Measurements from ENCODE around the gene C19orf44.
"Not testable (repeated sequence)": the region's sequence is repeated elsewhere in the genome, so short reads cannot be mapped to it uniquely, and the experiment has no call there.

C19orf44 gene

DNA sequence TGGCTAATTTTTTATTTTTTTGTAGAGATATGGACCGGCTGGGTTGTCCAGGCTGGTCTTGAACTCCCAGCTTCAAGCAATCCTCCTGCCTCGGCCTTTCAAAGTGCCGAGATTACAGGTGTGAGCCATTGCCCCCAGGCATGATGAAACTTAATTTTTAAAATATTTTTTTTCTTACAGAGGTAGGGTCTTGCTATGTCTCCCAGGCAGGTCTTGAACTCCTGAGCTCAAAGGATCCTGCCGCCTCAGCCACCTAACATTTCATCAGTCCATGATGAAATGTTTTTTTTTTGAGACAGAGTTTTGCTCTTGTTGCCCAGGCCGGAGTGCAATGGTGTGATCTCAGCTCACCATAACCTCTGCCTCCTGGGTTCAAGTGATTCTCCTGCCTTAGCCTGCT is 12.4 kb downstream of the C19orf44 start:
- Histone ChIP-seq H3K4me3 (replicated peaks; ENCODE audit: low read depth, low read length) (no peak overlapping the region), H3K27me3 (replicated peaks; ENCODE audit: control insufficient read depth, insufficient read depth, low read length) (no peaks in the 10 kb centered on the region), H3K36me3 (ENCODE audit: control insufficient read depth, insufficient read depth, low read length) (peaks cover 7% of the 10 kb centered on the region)
- TF ChIP-seq, protein P1, sequence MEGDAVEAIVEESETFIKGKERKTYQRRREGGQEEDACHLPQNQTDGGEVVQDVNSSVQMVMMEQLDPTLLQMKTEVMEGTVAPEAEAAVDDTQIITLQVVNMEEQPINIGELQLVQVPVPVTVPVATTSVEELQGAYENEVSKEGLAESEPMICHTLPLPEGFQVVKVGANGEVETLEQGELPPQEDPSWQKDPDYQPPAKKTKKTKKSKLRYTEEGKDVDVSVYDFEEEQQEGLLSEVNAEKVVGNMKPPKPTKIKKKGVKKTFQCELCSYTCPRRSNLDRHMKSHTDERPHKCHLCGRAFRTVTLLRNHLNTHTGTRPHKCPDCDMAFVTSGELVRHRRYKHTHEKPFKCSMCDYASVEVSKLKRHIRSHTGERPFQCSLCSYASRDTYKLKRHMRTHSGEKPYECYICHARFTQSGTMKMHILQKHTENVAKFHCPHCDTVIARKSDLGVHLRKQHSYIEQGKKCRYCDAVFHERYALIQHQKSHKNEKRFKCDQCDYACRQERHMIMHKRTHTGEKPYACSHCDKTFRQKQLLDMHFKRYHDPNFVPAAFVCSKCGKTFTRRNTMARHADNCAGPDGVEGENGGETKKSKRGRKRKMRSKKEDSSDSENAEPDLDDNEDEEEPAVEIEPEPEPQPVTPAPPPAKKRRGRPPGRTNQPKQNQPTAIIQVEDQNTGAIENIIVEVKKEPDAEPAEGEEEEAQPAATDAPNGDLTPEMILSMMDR (IDR thresholded peaks at IDR 0.05; ENCODE audit: insufficient read depth, low read length, poor library complexity, severe bottlenecking), result no peak
- DNase-seq (ENCODE audit: extremely low read depth, insufficient read length), result no peak

DNA sequence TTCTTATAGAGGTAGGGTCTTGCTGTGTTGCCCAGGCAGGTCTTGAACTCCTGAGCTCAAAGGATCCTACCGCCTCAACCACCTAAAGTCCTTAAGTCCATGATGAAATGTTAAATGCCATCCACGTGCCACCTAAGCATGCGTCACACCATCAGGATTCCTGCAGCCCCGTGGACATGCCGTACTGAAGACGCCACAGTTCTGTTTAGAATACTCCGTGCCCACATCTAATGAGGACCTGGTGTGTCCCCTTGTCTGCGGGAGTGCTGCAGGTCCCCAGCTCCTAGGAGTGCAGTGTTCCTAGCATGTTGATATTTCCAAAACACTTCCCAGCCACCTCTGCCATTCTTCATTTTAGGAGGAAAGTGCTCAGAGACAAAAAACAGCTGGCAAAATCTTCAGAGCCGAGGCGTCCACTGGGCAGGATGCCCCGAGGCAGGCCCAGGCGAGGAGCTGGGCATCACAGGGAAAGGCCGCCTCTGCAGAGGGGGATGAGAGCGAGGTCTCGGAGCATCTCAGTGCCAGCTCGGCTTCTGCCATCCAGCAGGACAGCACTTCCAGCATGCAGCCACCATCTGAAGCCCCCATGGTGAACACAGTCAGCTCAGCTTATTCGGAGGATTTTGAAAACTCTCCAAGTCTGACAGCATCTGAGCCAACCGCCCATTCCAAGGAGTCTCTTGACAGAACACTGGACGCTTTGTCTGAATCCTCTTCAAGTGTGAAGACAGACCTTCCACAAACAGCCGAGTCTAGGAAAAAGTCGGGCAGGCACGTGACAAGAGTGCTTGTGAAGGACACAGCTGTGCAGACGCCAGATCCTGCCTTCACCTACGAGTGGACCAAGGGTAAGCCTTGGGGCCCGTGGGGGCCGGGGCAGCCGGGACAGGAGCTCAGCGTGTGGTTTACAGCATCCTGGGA is 13.2 kb downstream of the C19orf44 start:
- peaks cover 4% of the 10 kb centered on the region; the same call in 1 of the 2 replicates for H3K36me3 ChIP-seq (ENCODE audit: control insufficient read depth, insufficient read depth, low read length)
- TF ChIP-seq, protein P1 (IDR thresholded peaks at IDR 0.05; ENCODE audit: insufficient read depth, low read length, poor library complexity, severe bottlenecking), result no peak
- no peak overlapping the region for H3K4me3 ChIP-seq (replicated peaks; ENCODE audit: low read depth, low read length)
- no peaks in the 10 kb centered on the region for H3K27me3 ChIP-seq (replicated peaks; ENCODE audit: control insufficient read depth, insufficient read depth, low read length)
- no peak for DNase-seq (ENCODE audit: extremely low read depth, insufficient read length)

DNA sequence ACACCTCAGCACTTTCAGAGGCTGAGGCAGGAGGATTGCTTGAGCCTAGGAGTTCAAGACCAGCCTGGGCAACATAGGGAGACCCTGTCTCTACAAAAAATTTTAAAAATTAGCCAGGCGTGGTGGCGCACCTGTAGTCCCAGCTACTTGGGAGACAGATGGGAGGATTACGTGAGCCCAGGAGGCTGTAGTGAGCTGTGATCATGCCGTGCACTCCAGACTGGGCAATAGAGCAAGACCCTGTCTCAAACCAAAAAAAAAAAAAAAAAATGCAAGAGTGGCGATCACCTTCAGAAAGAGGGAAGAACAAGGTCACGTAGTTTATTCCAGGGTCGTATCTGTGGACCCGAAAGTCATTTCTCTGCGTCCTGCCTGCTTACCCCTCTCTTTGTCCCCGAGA is 16.4 kb downstream of the C19orf44 start:
- H3K27me3 ChIP-seq (replicated peaks; ENCODE audit: control insufficient read depth, insufficient read depth, low read length); H3K4me3 ChIP-seq (replicated peaks; ENCODE audit: low read depth, low read length); DNase-seq (ENCODE audit: extremely low read depth, insufficient read length): not testable (repeated sequence)
- H3K36me3 ChIP-seq (ENCODE audit: control insufficient read depth, insufficient read depth, low read length), result peaks cover 15% of the 10 kb centered on the region

DNA sequence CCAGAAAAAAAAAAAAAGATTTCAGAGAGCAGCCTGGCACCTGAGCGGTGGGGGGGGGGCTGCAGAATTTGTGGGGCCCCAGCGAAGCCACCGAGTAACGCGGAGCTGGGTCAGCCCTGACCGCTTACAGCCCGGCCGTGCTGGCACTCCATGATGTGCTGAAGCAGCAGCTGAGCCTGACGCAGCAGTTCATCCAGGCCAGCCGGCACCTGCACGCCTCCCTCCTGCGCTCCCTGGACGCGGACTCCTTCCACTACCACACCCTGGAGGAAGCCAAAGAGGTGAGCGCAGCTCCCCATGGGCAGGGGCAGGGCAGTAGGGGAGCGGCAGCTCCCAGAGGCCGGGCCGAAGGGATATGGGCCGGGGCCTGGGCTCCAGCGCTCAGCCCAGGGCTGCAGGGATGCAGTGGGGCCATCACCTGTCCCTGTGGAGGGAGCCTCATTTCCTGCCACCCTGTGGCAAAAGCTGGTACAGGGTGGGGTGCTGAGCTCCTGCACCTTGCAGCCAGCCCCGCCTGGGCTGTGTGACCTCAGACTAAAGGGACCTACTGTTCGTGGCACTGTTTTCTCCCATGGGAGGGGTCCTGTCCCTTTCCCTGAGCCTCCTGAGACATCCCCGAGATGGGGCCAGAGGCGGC is 18.3 kb downstream of the C19orf44 start:
- DNase-seq (ENCODE audit: extremely low read depth, insufficient read length), result no peak
- TF ChIP-seq, protein P1 (IDR thresholded peaks at IDR 0.05; ENCODE audit: insufficient read depth, low read length, poor library complexity, severe bottlenecking), result no peak
- H3K27me3 ChIP-seq (replicated peaks; ENCODE audit: control insufficient read depth, insufficient read depth, low read length), result no peaks in the 10 kb centered on the region
- peaks cover 22% of the 10 kb centered on the region for H3K36me3 ChIP-seq (ENCODE audit: control insufficient read depth, insufficient read depth, low read length)
- H3K4me3 ChIP-seq (replicated peaks; ENCODE audit: low read depth, low read length), result no peak overlapping the region

DNA sequence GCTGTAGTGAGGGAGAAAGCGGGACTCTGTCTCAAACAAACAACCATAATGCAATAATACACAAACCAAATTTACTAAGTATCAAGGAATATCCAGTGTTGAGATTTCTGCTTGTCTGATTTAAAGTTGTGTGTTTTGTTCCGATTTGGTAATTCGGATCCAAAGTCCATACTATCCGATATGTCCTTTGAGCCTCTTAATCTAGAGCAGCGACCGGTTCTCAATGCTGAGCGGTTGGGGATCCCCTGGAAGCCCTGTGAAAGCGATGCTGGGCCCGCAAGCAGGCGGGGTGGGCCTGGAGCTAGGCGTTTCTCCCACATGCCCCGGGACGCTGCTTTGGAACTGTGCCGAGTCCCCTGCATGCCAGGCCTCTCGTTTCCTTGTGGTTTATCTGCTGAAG is 20.2 kb downstream of the C19orf44 start:
- no peak for DNase-seq (ENCODE audit: extremely low read depth, insufficient read length)

More for the DNA sequence above, 20.2 kb downstream of the C19orf44 start:
- Histone ChIP-seq H3K27me3 (replicated peaks; ENCODE audit: control insufficient read depth, insufficient read depth, low read length) (no peaks in the 10 kb centered on the region), H3K4me3 (replicated peaks; ENCODE audit: low read depth, low read length) (no peak overlapping the region), H3K36me3 (ENCODE audit: control insufficient read depth, insufficient read depth, low read length) (peaks cover 32% of the 10 kb centered on the region)
- TF ChIP-seq, protein P1 (IDR thresholded peaks at IDR 0.05; ENCODE audit: insufficient read depth, low read length, poor library complexity, severe bottlenecking), result no peak

All from GM06990 (cell line).